SK-N-SH treated with all-trans-retinoic acid at 6 μM for 48 hours (cell line): ENCODE data around the gene ATP11C.

Experiments
- ARNTL ChIP-seq: fragments of 450-650 bp; formaldehyde crosslinking; IDR thresholded peaks from 2 replicates; pipeline ENCODE4 v1.5.0; 2020; ENCODE audit warnings: low read depth, mild to moderate bottlenecking, moderate library complexity, borderline replicate concordance
- BACH2 ChIP-seq: fragments of 250-450 bp; sonication (Bioruptor Pico); IDR thresholded peaks from 2 replicates; pipeline ENCODE4 v1.9.0; 2021; ENCODE audit warnings: mild to moderate bottlenecking, borderline replicate concordance
- CREB5 ChIP-seq: fragments of 250-450 bp; sonication (Bioruptor Pico); IDR thresholded peaks from 2 replicates; pipeline ENCODE4 v1.5.1; 2020; ENCODE audit warnings: low read depth, mild to moderate bottlenecking, moderate library complexity
- CSDC2 ChIP-seq: fragments of 250-450 bp; sonication (Bioruptor Pico); IDR thresholded peaks from 2 replicates; pipeline ENCODE4 v1.5.0; 2020; ENCODE audit warnings: mild to moderate bottlenecking, moderate library complexity
- GLIS3 ChIP-seq: fragments of 250-450 bp; sonication (Bioruptor Pico); IDR thresholded peaks from 2 replicates; pipeline ENCODE4 v1.5.0; 2020; ENCODE audit warnings: mild to moderate bottlenecking, moderate library complexity
- OSR1 ChIP-seq: fragments of 250-450 bp; sonication (Bioruptor Pico); IDR thresholded peaks from 2 replicates; pipeline ENCODE4 v1.8.0; 2022; ENCODE audit warnings: moderate library complexity, mild to moderate bottlenecking, inconsistent platforms
- PATZ1 ChIP-seq: fragments of 250-450 bp; sonication (Bioruptor Pico); IDR thresholded peaks from 2 replicates; pipeline ENCODE4 v1.8.0; 2020; ENCODE audit warnings: mild to moderate bottlenecking, moderate library complexity, borderline replicate concordance
- RARB ChIP-seq: fragments of 250-450 bp; sonication (Bioruptor Pico); IDR thresholded peaks from 2 replicates; pipeline ENCODE4 v1.8.0; 2021; ENCODE audit warnings: mild to moderate bottlenecking, moderate library complexity
- SNAI2 ChIP-seq: fragments of 250-450 bp; sonication (Bioruptor Pico); IDR thresholded peaks from 2 replicates; pipeline ENCODE4 v1.5.0; 2020; ENCODE audit warnings: mild to moderate bottlenecking, moderate library complexity
- ZFP3 ChIP-seq: fragments of 250-450 bp; sonication (Bioruptor Pico); IDR thresholded peaks from 2 replicates; pipeline ENCODE4 v1.5.0; 2020; ENCODE audit warnings: mild to moderate bottlenecking, moderate library complexity
- ZFP30 ChIP-seq: fragments of 450-650 bp; formaldehyde crosslinking; IDR thresholded peaks from 2 replicates; pipeline ENCODE4 v1.5.0; 2022; ENCODE audit warnings: mild to moderate bottlenecking, moderate library complexity
- ZNF70 ChIP-seq: fragments of 450-650 bp; formaldehyde crosslinking; IDR thresholded peaks from 2 replicates; pipeline ENCODE4 v1.5.0; 2020; ENCODE audit warnings: mild to moderate bottlenecking, moderate library complexity
- ZNF8 ChIP-seq: fragments of 450-650 bp; formaldehyde crosslinking; IDR thresholded peaks from 2 replicates; pipeline ENCODE4 v1.5.0; 2020; ENCODE audit warnings: mild to moderate bottlenecking, moderate library complexity

GRCh38 chrX:139758250-139758649 is 174.6 kb downstream of the ATP11C start:
- no peak for TF ChIP-seq ZFP3 (CRISPR knock-in tag)
- no peak for TF ChIP-seq PATZ1
- TF ChIP-seq CREB5 (CRISPR knock-in tag), result no peak
- TF ChIP-seq CSDC2 (CRISPR knock-in tag), result no peak
- no peak for TF ChIP-seq SNAI2
- no peak for TF ChIP-seq ZNF70 (CRISPR knock-in tag)
- no peak for TF ChIP-seq OSR1
- no peak for TF ChIP-seq ZNF8 (CRISPR knock-in tag)
- no peak for TF ChIP-seq ZFP30 (CRISPR knock-in tag)
- no peak for TF ChIP-seq GLIS3 (CRISPR knock-in tag)
- no peak for TF ChIP-seq RARB (CRISPR knock-in tag)
- TF ChIP-seq BACH2 (CRISPR knock-in tag), result no peak
- TF ChIP-seq ARNTL, result no peak
